Measurements from ENCODE around the gene FAM193A.
A peak's percentile ranks its signal among the peaks of the same experiment; 100 is the strongest.

FAM193A gene

DNA sequence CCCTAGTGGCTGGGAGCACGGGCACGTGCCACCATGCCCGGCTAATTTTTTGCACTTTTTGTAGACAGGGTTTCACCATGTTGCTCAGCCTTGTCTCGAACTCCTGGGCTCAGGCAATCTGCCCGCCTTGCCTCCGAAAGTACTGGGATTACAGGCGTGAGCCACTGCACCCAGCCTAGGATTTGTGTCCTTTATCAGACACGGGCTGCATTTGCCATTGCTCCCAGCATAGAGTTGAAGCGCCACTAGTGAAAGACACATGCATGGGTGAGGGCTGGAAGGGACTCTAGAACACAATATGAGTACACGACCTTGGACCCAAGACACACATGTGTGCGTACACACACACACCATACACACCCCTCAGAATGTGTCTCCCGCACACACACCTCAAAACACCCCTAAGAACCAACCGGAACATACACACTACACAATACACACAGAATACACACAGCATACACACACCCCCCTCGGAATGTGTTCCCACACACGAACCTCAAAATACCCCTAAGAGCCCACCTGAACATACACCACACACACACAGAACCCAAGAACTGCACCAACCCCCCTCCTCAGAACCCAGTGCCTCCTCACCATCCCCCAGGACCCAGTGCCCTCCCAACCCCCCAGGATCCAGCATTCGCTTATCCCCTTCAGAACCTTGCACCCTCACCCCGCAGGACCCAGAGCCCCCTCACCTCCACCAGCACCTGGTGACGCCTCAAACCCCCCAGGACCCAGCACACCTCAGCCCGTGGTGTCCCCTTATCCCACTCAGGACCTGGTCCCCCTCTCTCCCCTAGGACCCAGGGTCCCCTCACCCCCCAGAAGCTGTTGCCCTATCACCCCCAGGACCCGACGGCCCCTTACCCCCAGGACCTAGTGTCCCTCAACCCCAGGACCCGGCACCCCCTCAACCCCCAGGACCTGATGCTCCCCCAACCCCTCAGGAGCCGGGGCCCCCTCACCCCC lies 218.7 kb downstream of the FAM193A start:
- peak overlapping the region; percentile 84 to 86 for H3K4me3 ChIP-seq (ENCODE audit: low read depth in 1 of 2, low read length in 1 of 2)
- H3K27me3 ChIP-seq: no peaks in the 10 kb centered on the region
- peak overlapping the region; percentile 93 for H3K27ac ChIP-seq
- peaks cover 14 to 26% of the 10 kb centered on the region in 2 experiments for H3K4me1 ChIP-seq (ENCODE audit: control insufficient read depth in 1 of 2, insufficient read depth in 1 of 2, low read depth in 1 of 2, low read length in 1 of 2)
- no peak for TF ChIP-seq CTCF (IDR thresholded peaks at IDR 0.05)
- no peaks in the 10 kb centered on the region for H3K9me3 ChIP-seq
- peaks cover 7% of the 10 kb centered on the region for H3K36me3 ChIP-seq

- H3K9me3 ChIP-seq: no peaks in the 10 kb centered on the region
- H3K27me3 ChIP-seq: no peaks in the 10 kb centered on the region
- peaks cover 7% of the 10 kb centered on the region for H3K36me3 ChIP-seq
- peak within 1 kb of the TSS; percentile 93 for H3K27ac ChIP-seq
- H3K4me1 ChIP-seq (ENCODE audit: control insufficient read depth in 1 of 2, insufficient read depth in 1 of 2, low read depth in 1 of 2, low read length in 1 of 2): peaks cover 14 to 26% of the 10 kb centered on the region in 2 experiments
- peak within 1 kb of the TSS; percentile 84 to 86 for H3K4me3 ChIP-seq (ENCODE audit: low read depth in 1 of 2, low read length in 1 of 2)
- peak; percentile 60 for TF ChIP-seq CTCF (IDR thresholded peaks at IDR 0.05)
Measured at GRCh38 chr4:2755821-2756690, 219.6 kb downstream of the FAM193A start, which contains the start of gene TNIP2. Gene TNIP2 (minus strand): TSS chr4:2756336. CDS start chr4:2756289, 47 bp downstream.

DNA sequence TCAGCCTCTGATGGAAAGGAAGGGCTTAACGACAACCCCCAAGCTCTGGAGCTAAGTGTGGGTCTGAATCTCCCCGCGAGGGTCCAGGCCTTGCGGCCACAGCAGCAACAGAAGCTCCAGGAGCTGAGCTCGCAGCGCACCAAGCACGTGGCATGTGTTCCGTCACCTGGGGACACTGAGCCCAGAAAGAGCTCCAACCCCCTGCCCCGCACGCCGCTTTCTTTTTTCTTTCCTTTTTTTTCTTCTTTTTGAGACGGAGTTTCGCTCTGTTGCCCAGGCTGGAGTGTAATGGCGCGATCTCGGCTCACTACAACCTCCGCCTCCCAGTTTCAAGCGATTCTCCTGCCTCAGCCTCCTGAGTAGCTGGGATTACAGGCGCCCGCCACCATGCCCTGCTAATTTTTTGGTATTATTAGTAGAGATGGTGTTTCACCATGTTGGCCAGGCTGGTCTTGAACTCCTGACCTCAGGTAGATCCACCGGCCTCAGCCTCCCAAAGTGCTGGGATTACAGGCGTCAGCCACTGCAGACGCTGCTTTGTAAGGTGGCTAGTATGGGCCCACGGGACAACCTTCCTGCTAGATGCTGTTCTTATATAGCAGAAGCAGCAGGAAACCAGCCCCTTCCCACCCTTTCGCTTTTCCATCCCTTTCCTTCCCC lies 220.4 kb downstream of the FAM193A start:
- no peaks in the 10 kb centered on the region for H3K9me3 ChIP-seq

DNA sequence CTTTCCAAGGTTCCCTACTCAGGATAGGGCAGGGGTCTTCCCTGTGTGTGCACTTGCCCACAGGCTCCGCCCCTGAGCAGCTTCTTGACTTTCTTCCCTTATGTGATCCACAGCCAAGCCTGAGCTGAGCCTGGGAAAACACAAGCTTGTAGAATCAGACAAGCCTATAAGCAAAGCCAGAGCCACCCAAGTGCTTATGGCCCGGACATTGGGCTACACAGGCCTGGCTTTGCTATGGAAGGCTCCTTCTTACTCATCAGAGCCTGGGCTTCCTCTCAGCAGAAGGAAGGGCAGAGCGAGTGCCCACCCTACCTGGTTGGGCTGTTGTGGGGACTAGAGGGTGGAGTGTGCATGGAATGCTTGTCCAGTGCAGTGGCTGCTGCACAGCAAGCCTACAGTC lies 221.0 kb downstream of the FAM193A start:
- Histone ChIP-seq H3K27me3 (no peaks in the 10 kb centered on the region), H3K27ac (no peak overlapping the region), H3K9me3 (no peaks in the 10 kb centered on the region), H3K36me3 (peaks cover 4% of the 10 kb centered on the region), H3K4me3 (ENCODE audit: low read depth in 1 of 2, low read length in 1 of 2) (no peak overlapping the region), H3K4me1 (ENCODE audit: control insufficient read depth in 1 of 2, insufficient read depth in 1 of 2, low read depth in 1 of 2, low read length in 1 of 2) (peaks cover 14 to 26% of the 10 kb centered on the region in 2 experiments)
- TF ChIP-seq CTCF (IDR thresholded peaks at IDR 0.05): no peak

More for the DNA sequence above, 220.4 kb downstream of the FAM193A start:
- no peaks in the 10 kb centered on the region for H3K27me3 ChIP-seq
- H3K27ac ChIP-seq: peak overlapping the region; percentile 93
- peaks cover 7% of the 10 kb centered on the region for H3K36me3 ChIP-seq
- no peak for TF ChIP-seq CTCF (IDR thresholded peaks at IDR 0.05)
- H3K4me1 ChIP-seq (ENCODE audit: control insufficient read depth in 1 of 2, insufficient read depth in 1 of 2, low read depth in 1 of 2, low read length in 1 of 2): peaks cover 14 to 26% of the 10 kb centered on the region in 2 experiments
- peak overlapping the region; percentile 50 to 63 for H3K4me3 ChIP-seq (ENCODE audit: low read depth in 1 of 2, low read length in 1 of 2)

Measured in neutrophil (primary cell).